OCI-LY1 (cell line): ENCODE data around the gene AJM1.

Experiments
- EZH2 ChIP-seq: fragments of 200-600 bp; sonication (generic), shearing (Covaris generic); IDR thresholded peaks from 2 replicates; pipeline ENCODE4 v1.8.0; 2017; ENCODE audit warnings: borderline replicate concordance, mixed run types, mild to moderate bottlenecking, antibody characterized with exemption, low read length, moderate library complexity, mixed read lengths
- TF ChIP-seq, protein P1 (sequence below): fragments of 200-600 bp; sonication (generic), shearing (Covaris generic); IDR thresholded peaks from 2 replicates; pipeline ENCODE4 v1.5.1; 2017; ENCODE audit warnings: mild to moderate bottlenecking, antibody characterized with exemption, low read length, moderate library complexity, mixed read lengths

DNA sequence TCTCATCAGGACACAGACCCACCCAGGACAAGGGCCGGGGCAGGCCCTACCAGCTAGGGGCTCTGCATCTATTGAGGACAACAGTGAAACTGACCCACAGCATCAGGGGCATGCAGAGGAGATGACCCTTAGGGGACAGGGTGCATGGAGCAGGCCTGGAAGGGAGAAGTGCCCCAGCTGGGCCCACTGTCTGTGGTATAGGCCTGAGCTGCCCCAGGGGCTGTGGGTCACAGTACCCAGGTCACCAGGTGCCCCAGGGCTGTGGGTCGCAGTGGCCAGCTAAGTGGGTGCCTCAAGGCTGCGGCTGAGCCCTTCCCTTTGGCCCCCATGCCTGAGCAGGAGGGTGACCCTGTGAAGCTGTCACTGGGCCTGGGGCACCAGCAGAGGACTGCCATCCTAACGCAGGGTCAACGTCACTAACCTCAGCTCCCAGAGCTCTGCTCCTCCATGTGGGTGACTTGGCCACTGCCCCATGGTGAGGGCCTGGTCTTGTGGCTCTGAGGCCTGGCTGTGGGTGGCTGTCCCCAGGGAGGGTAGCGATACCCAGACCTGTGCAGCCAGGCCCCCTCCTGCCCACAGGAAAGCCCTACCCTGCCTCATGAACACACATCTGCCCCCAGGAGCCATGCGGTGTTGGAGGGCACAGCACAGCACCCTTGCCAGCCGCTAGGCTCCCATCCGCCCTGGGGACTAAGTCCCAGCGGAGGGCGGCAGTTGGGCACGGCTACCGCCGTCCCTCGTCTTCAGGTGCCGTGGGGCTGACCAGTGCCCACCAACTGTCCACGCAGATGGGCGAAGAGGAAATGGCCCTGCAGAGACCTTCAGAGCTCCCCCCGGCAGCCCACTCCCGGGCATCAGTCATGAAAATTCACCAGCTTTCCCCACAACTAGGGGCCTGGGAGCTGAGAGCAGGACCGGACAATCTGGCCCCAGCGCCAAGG lies 18.9 kb downstream of the AJM1 start:
- TF ChIP-seq, protein P1, sequence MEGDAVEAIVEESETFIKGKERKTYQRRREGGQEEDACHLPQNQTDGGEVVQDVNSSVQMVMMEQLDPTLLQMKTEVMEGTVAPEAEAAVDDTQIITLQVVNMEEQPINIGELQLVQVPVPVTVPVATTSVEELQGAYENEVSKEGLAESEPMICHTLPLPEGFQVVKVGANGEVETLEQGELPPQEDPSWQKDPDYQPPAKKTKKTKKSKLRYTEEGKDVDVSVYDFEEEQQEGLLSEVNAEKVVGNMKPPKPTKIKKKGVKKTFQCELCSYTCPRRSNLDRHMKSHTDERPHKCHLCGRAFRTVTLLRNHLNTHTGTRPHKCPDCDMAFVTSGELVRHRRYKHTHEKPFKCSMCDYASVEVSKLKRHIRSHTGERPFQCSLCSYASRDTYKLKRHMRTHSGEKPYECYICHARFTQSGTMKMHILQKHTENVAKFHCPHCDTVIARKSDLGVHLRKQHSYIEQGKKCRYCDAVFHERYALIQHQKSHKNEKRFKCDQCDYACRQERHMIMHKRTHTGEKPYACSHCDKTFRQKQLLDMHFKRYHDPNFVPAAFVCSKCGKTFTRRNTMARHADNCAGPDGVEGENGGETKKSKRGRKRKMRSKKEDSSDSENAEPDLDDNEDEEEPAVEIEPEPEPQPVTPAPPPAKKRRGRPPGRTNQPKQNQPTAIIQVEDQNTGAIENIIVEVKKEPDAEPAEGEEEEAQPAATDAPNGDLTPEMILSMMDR: no peak
- no peak for TF ChIP-seq EZH2
